K562 (cell line): ENCODE results near the gene C2CD2L. TPM values are rescaled to one million over a fixed set of nuclear protein-coding genes. Genes with fewer than 3 reads are reported as not detected.

Experiments used
- BCOR ChIP-seq: fragments of 450-650 bp; IDR thresholded peaks from 2 replicates; pipeline ENCODE4 v1.6.1; 2016
- CBX5 ChIP-seq: IDR thresholded peaks from 2 replicates; pipeline ENCODE4 v1.6.1; 2014; ENCODE audit warnings: low read depth, borderline replicate concordance
- CEBPB ChIP-seq: fragments of 450-650 bp; IDR thresholded peaks from 2 replicates; pipeline ENCODE4 v1.6.1; 2016; ENCODE audit warnings: missing genetic modification characterization, missing compliant biosample characterization
- CREB3L1 ChIP-seq: fragments of 450-650 bp; IDR thresholded peaks from 2 replicates; pipeline ENCODE4 v1.6.1; 2014; ENCODE audit warnings: low read depth, mild to moderate bottlenecking, moderate library complexity, borderline replicate concordance
- FOXO4 ChIP-seq: fragments of 450-650 bp; formaldehyde crosslinking; IDR thresholded peaks from 2 replicates; pipeline ENCODE4 v1.4.0; 2020; ENCODE audit warnings: mild to moderate bottlenecking, moderate library complexity
- FOXP1 ChIP-seq: sonication (generic); formaldehyde crosslinking; IDR thresholded peaks from 2 replicates; pipeline ENCODE4 v1.8.0; 2022; ENCODE audit warnings: mild to moderate bottlenecking, missing genetic modification reagents
- SP2 ChIP-seq: IDR thresholded peaks from 2 replicates; pipeline ENCODE4 v1.6.1; 2011; ENCODE audit warnings: mild to moderate bottlenecking, low read depth, low read length, moderate library complexity; ENCODE audit not compliant: poor library complexity, severe bottlenecking; ENCODE audit errors: extremely low read depth
- ZNF740 ChIP-seq, 3 experiments: fragments of 200-800 bp in 1 of 3; sonication (Bioruptor generic) in 1 of 3; sonication (generic) in 1 of 3; formaldehyde crosslinking in 1 of 3; IDR thresholded peaks; 2 replicates each; pipeline versions ENCODE4 v1.6.1 to v1.8.0; 2016 to 2022; ENCODE audit warnings: mild to moderate bottlenecking in 2 of 3, missing compliant biosample characterization in 2 of 3, missing genetic modification characterization in 2 of 3, missing genetic modification reagents in 1 of 3
- polyA plus RNA-seq, 8 experiments: library from polyadenylated mRNA; depleted of rRNA in 4 of 8; stranded (reverse) in 5 of 8; unstranded in 3 of 8; fragments of >200 nt; fragmentation: Nextera tagmentation in 2 of 8; fragmentation: Illumina TruSeq in 1 of 8; extraction: Ambion mirVana in 2 of 8; extraction: Trizol in 1 of 8; gene quantifications; 2 replicates each; pipeline versions ENCODE4 v1.2.1 to v1.2.3, GENCODE V29; 2011 to 2014; ENCODE audit warnings: inconsistent platforms in 1 of 8, missing spikeins in 1 of 8
- total RNA-seq, 7 experiments: library from RNA; depleted of rRNA in 6 of 7; stranded (reverse); fragments of >200 nt in 6 of 7; fragmentation: Illumina TruSeq in 2 of 7; extraction: Trizol in 2 of 7; gene quantifications; 2 replicates each; pipeline versions ENCODE4 v1.2.1 to v1.2.3, GENCODE V29; 2011 to 2021; ENCODE audit warnings: low replicate concordance in 1 of 7

The C2CD2L gene
- total and polyA plus RNA-seq, 9 of the 15 experiments (the other 6 are each of a cell fraction or from before 2014, with no cell fraction given) = 0.66 to 41.2 (median 14.8) TPM

GRCh38 chr11:119084663-119085436 lies 22.3 kb upstream of the C2CD2L start, which contains the start of gene HMBS (continued):
- TF ChIP-seq FOXO4 (CRISPR knock-in tag) (no peak), FOXP1 (CRISPR knock-in tag) (no peak), BCOR (no peak), SP2 (no peak), CREB3L1 (peak; percentile 56; the same call in 1 of the 2 replicates), CBX5 (no peak), ZNF740 (CRISPR knock-in tag; IDR thresholded peaks at IDR 0.05) (no peak), ZNF740 (tag; IDR thresholded peaks at IDR 0.05) (no peak), CEBPB (peak; percentile 98)
- TF ChIP-seq, all 486 proteins: peak for 125
